Heart left ventricle (tissue), 16 donors: ENCODE data around the gene SETD2. TPM values are rescaled to one million over a fixed set of nuclear protein-coding genes. Genes with fewer than 3 reads are reported as not detected.
"Not testable (repeated sequence)": the region's sequence is repeated elsewhere in the genome, so short reads cannot be mapped to it uniquely, and the experiment has no call there.

Experiments used
- ATAC-seq, 4 donors: fragments of 200-7000 bp; cut with Tn5 transposase; one replicate each; pipeline ENCODE4 v1.9.1; 2020 to 2022; ENCODE audit warnings: moderate library complexity in 4 of 4, mild to moderate bottlenecking in 3 of 4, moderate number of reproducible peaks in 1 of 4
- DNase-seq, 5 donors: peaks; one replicate each; pipeline ENCODE4 v3.0.0-alpha.2; 2020
- H3K27ac ChIP-seq, 12 donors: fragments of 200-600 bp; sonication (generic) in 4 of 12; one replicate each; pipeline versions ENCODE4 v1.5.0 to v1.8.0; 2016 to 2022; ENCODE audit warnings: mild to moderate bottlenecking in 2 of 12
- H3K27me3 ChIP-seq, 9 donors: fragments of 200-600 bp; sonication (generic) in 2 of 9; one replicate each; pipeline versions ENCODE4 v1.5.1 to v1.8.0; 2016 to 2022; ENCODE audit warnings: mild to moderate bottlenecking in 3 of 9
- H3K36me3 ChIP-seq, 9 donors: fragments of 200-600 bp; sonication (generic) in 2 of 9; one replicate each; pipeline versions ENCODE4 v1.5.0 to v1.8.0; 2018 to 2022; ENCODE audit warnings: mild to moderate bottlenecking in 2 of 9
- H3K4me1 ChIP-seq, 12 donors: fragments of 200-600 bp; sonication (generic) in 4 of 12; one replicate each; pipeline versions ENCODE4 v1.5.0 to v1.8.0; 2016 to 2022; ENCODE audit warnings: mild to moderate bottlenecking in 3 of 12
- H3K4me3 ChIP-seq, 12 donors: fragments of 200-600 bp; sonication (generic) in 4 of 12; one replicate each; pipeline versions ENCODE4 v1.5.0 to v1.8.0; 2017 to 2022; ENCODE audit warnings: mild to moderate bottlenecking in 9 of 12, moderate library complexity in 4 of 12
- H3K9me3 ChIP-seq, 12 donors: fragments of 200-600 bp; sonication (generic) in 4 of 12; one replicate each; pipeline versions ENCODE4 v1.5.0 to v1.8.0; 2016 to 2022; ENCODE audit warnings: mild to moderate bottlenecking in 1 of 12
- POLR2A ChIP-seq, 2 donors: fragments of 450-650 bp; IDR thresholded peaks; one replicate each; pipeline ENCODE4 v1.6.1; 2017; ENCODE audit warnings: antibody characterized with exemption in 2 of 2, mild to moderate bottlenecking in 2 of 2, moderate library complexity in 2 of 2
- WGBS, 4 donors: extraction: QIAGEN DNeasy Blood & Tissue Kit in 2 of 4; methylation state at CpG; one replicate each; pipeline versions ENCODE4 v1.1.5 to v1.1.7; 2013 to 2018; 5-methylcytosine and 5-hydroxymethylcytosine counted together
- intact Hi-C, 10 donors: fragments of 100-400 bp; cut with DNase I; formaldehyde crosslinking; loops; one replicate each; pipeline versions ENCODE4 v1.11.1 to v1.14.2; 2022
- polyA plus RNA-seq, 2 donors: library from polyadenylated mRNA; stranded (reverse); fragments of 200-250 nt; gene quantifications; one replicate each; pipeline ENCODE4 v1.2.3, GENCODE V29; 2013
- total RNA-seq, 9 donors: library from RNA; depleted of rRNA in 2 of 9; stranded (reverse); fragments of >200 nt in 2 of 9; fragmentation: NEBNext Ultra II Directional in 3 of 9; extraction: Animal tissue kit (Norgen Biotek cat#: 25700) in 3 of 9; gene quantifications; one replicate each; pipeline versions ENCODE4 v1.1.0 to v1.2.4, GENCODE V29; 2016 to 2023
- TF ChIP-seq, protein P1 (sequence below), 12 donors: fragments of 200-600 bp; sonication (generic) in 4 of 12; IDR thresholded peaks; one replicate each; pipeline versions ENCODE4 v1.5.0 to v1.8.0; 2018 to 2022; ENCODE audit warnings: antibody characterized with exemption in 12 of 12, mild to moderate bottlenecking in 5 of 12
- donor health status: ischemic (EF 13 %, LVEDD 7.1; RV severe dilation, severe dysfunction).
- donor health status: healthy with polysubstance abuse.
- donor health status: DM: no; HTN: yes; CAD: no.
- donor health status: DM: no; HTN: no; CAD: no.
- donor health status: ischemic (EF 25% LVEDD 6.9; RV normal size, moderate dysfunction).
- donor health status: ischemic (EF 25% LVEDD 5.7; RV mildly dilated, moderate dysfunction).
- donor health status: healthy.
- donor health status: DM: yes; HTN: yes; CAD: no.
- donor health status: ischemic (EF 35%, LVEDD 5.7; RV mildly dilated, moderate dysfunction).
- donor health status: nonischemic (EF 11% LVEDD 7.7; RV severe dilation, severe dysfunction).
- donor health status: DM: yes; HTN: yes; CAD: no.
- donor health status: PGD.
- donor health status: ischemic (EF 29% LVEDD 5.4; RV normal size, mild dysfunction).
- donor health status: nonischemic (EF 23%, LVEDD 6.1; RV moderate dilation, normal function).

SETD2 gene
- total and polyA plus RNA-seq, 11 donors: 9.0 to 34.1 (median 29.9) TPM

DNA sequence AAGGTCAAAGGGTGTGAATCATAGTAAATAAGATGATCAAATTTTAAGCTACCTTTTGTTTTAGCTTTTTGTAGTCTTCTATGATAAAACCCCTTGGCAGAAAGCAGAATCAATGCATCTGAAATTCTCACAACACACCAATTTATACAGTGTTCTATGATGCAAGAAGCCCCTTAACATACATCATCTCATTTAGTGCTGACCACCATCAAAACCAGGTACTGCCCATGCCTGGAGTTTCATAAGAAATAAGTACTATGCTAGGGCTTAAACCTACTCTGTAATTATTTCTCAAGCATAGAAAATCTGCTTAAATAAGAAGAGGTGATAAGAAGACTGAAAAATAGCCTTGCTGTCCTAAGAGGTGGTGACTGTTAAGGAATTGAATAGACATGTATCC is 116.8 kb downstream of the SETD2 start:
- H3K27ac ChIP-seq: no peak overlapping the region
- intact Hi-C loops: no loop called here
- H3K27me3 ChIP-seq: no peaks in the 10 kb centered on the region
- TF ChIP-seq POLR2A (IDR thresholded peaks at IDR 0.05): no peak
- TF ChIP-seq, protein P1, sequence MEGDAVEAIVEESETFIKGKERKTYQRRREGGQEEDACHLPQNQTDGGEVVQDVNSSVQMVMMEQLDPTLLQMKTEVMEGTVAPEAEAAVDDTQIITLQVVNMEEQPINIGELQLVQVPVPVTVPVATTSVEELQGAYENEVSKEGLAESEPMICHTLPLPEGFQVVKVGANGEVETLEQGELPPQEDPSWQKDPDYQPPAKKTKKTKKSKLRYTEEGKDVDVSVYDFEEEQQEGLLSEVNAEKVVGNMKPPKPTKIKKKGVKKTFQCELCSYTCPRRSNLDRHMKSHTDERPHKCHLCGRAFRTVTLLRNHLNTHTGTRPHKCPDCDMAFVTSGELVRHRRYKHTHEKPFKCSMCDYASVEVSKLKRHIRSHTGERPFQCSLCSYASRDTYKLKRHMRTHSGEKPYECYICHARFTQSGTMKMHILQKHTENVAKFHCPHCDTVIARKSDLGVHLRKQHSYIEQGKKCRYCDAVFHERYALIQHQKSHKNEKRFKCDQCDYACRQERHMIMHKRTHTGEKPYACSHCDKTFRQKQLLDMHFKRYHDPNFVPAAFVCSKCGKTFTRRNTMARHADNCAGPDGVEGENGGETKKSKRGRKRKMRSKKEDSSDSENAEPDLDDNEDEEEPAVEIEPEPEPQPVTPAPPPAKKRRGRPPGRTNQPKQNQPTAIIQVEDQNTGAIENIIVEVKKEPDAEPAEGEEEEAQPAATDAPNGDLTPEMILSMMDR (IDR thresholded peaks at IDR 0.05): no peak
- peaks cover 0 to 7% (median 0%) of the 10 kb centered on the region in 12 donors for H3K4me1 ChIP-seq
- ATAC-seq: no peak
- no peak for DNase-seq
- no peaks in the 10 kb centered on the region for H3K9me3 ChIP-seq
- no peak overlapping the region for H3K4me3 ChIP-seq
- peaks cover 0 to 55% (median 32%) of the 10 kb centered on the region in 9 donors for H3K36me3 ChIP-seq

DNA sequence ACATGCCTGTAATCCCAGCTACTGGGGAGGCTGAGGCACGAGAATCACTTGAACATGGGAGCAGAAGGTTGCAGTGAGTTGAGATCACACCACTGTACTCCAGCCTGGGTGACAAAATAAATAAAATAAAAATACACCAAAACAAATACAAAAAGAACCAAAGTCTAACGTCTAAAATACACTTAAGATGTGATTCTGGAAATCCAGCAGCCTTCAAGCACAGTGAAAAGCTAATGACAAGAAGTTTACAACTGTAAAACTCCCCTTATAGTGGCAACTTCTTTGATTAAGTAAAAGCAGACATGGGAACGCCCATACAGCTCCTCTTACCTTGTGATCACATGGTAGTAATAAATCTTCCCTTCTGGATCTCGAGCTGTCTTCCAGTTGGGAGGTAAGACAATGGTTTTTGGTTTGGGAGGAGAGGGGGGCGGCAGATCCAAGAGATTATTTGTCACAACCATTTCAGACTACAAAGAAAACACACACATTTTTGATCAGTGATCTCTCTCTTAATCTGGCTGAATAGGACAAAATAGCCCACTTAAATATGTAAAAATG is 121.6 kb downstream of the SETD2 start:
- intact Hi-C loops: no loop called here
- TF ChIP-seq POLR2A (IDR thresholded peaks at IDR 0.05): no peak
- TF ChIP-seq, protein P1 (IDR thresholded peaks at IDR 0.05): no peak
- 90 to 91% (median 91%) methylated on average over 5 of the region's 5 CpGs for WGBS, 4 donors
- no peaks in the 10 kb centered on the region for H3K9me3 ChIP-seq
- H3K27ac ChIP-seq: no peak overlapping the region
- ATAC-seq: no peak
- H3K27me3 ChIP-seq: no peaks in the 10 kb centered on the region
- H3K4me3 ChIP-seq: no peak overlapping the region
- H3K36me3 ChIP-seq: peaks cover 4 to 94% (median 78%) of the 10 kb centered on the region in 9 donors
- DNase-seq: no peak
- H3K4me1 ChIP-seq: peaks cover 0 to 8% (median 0%) of the 10 kb centered on the region in 12 donors

DNA sequence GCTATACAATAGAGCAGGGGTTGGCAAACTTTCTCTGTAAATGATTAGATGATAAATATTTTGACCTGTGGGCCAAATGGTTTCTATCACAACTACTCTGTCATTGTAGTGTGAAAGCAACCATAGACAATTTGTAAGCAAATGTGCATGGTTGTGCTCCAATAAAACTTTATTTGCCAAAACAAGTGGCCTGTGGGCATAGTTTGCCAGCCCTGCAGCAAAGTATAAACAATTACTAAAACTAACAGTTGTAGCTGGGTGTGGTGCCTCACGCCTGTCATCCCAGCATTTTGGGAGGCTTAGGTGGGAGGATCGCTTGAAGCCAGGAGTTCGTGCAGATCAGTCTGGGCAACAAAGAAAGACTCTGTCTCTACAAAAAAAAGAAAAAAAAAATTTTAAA is 122.8 kb downstream of the SETD2 start:
- intact Hi-C loops: no loop called here
- Histone ChIP-seq H3K27ac (no peak overlapping the region), H3K27me3 (no peaks in the 10 kb centered on the region), H3K9me3 (no peaks in the 10 kb centered on the region), H3K36me3 (peaks cover 4 to 99% (median 86%) of the 10 kb centered on the region in 9 donors), H3K4me1 (peaks cover 0 to 8% (median 0%) of the 10 kb centered on the region in 12 donors), H3K4me3 (no peak overlapping the region)
- WGBS, 4 donors: 93 to 98% (median 98%) methylated on average over 3 of the region's 3 CpGs
- ATAC-seq: no peak
- no peak for DNase-seq
- TF ChIP-seq, protein P1 (IDR thresholded peaks at IDR 0.05): no peak
- TF ChIP-seq POLR2A (IDR thresholded peaks at IDR 0.05): no peak

DNA sequence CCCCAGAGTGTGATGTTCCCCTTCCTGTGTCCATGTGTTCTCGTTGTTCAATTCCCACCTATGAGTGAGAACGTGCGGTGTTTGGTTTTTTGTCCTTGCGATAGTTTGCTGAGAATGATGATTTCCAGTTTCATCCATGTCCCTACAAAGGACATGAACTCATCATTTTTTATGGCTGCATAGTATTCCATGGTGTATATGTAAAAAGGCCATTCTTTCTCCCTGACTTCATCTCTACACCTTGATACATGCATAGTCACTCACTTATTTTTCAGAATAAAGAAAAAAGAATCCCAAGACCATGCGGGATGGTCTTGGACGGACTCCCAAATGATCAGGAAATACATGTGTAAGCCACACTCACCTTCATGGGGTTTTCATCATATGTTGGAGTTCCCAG is 126.6 kb downstream of the SETD2 start:
- H3K27me3 ChIP-seq, H3K4me3 ChIP-seq, ATAC-seq, H3K4me1 ChIP-seq, H3K27ac ChIP-seq, DNase-seq, intact Hi-C loops, H3K9me3 ChIP-seq: not testable (repeated sequence)
- WGBS, 4 donors: 79 to 90% (median 84%) methylated on average over 5 to 6 of the region's 6 CpGs
- peaks cover 4 to 98% (median 88%) of the 10 kb centered on the region in 9 donors for H3K36me3 ChIP-seq

DNA sequence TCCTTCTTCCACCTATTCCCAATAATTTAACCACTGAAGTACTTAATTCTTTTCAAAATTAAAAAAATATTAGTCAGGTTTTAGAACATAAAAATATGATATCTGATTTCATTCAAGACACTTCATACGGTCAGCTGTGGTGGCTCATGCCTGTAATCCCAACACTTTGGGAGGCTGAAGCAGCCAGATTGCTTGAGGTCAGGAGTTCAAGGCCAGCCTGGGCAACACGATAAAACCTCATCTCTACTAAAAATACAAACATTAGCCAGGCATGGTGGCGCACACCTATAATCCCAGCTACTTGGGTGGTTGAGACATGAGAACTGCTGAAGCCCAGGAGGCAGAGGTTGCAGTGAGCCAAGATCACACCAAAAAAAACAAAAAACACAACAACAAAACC is 127.8 kb downstream of the SETD2 start:
- ATAC-seq (no peak), DNase-seq (no peak)
- Histone ChIP-seq H3K27me3 (no peaks in the 10 kb centered on the region), H3K4me1 (peaks cover 0 to 14% (median 0%) of the 10 kb centered on the region in 12 donors), H3K4me3 (no peak overlapping the region), H3K27ac (no peak overlapping the region), H3K36me3 (peaks cover 4 to 98% (median 81%) of the 10 kb centered on the region in 9 donors), H3K9me3 (no peaks in the 10 kb centered on the region)
- 77 to 79% (median 78%) methylated on average over 3 of the region's 3 CpGs for WGBS, 4 donors
- intact Hi-C loops: no loop called here
- no peak for TF ChIP-seq POLR2A (IDR thresholded peaks at IDR 0.05)
- TF ChIP-seq, protein P1 (IDR thresholded peaks at IDR 0.05): no peak
